Activated gamma-delta T cell treated with Interleukin-2 at 50 U/mL for 16 hours (primary cell): ENCODE data around the gene OGDHL.

Experiments
- DNase-seq: peaks from one replicate; pipeline ENCODE4 v3.0.0-alpha.2; 2020

The OGDHL gene

DNA sequence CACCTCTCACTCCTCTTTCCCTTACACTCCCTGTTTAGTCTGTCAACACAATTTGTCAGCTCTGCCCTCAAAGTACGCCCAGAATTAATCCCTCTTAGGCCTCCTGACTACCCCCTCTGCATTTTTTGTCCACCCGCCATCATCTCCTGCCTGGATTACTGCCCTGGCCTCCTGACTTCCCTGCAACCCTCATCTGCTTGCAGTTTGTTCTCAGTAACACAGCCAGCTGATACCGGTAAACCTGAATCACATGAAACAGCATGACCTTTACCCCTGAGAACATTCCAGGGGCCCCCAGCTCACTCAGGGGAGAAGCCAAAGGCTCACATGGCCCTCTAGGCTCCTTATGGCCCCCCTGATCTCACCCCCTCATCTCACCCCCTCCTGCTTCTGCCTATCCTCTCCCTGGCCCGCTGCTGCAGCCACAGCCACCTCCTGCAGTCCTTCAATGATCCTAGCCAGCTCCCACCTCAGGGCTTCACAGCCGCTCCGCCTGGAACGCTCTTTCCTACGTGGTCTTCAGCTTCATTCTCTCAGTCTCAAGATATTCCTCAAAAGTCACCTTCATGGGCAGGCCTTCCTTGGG is 73.8 kb downstream of the OGDHL start:
- DNase-seq, result no peak

DNA sequence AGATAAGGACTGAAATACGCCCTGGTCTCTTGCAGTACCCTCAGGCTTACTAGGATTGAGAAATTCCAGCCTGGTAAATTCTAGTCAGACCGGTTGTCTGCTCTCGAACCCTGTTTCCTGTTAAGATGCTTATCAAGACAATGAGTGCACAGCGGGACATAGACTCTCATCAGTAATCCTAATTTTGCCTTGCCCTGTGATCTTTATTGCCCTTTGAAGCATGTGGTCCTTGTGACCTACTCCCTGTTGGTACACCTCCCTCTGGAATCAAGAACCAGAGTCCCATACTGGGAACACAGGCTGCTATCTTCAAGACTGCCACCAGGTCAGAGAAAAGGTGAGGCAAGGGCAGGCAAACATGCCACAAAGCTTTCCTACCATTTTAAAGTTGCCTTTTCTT is 75.5 kb downstream of the OGDHL start:
- no peak for DNase-seq
